GM19452 (cell line): ENCODE results near the gene SNAPC1.
"Not testable (repeated sequence)": the region's sequence is repeated elsewhere in the genome, so short reads cannot be mapped to it uniquely, and the experiment has no call there.

Source experiments
- ATAC-seq: cut with Tn5 transposase; IDR thresholded peaks from one replicate; pipeline ENCODE4 v1.9.1; 2021; ENCODE audit not compliant: unreplicated experiment

SNAPC1 gene

GRCh38 chr14:61749867-61750266, 12.4 kb upstream of the SNAPC1 start:
- ATAC-seq: no peak

DNA sequence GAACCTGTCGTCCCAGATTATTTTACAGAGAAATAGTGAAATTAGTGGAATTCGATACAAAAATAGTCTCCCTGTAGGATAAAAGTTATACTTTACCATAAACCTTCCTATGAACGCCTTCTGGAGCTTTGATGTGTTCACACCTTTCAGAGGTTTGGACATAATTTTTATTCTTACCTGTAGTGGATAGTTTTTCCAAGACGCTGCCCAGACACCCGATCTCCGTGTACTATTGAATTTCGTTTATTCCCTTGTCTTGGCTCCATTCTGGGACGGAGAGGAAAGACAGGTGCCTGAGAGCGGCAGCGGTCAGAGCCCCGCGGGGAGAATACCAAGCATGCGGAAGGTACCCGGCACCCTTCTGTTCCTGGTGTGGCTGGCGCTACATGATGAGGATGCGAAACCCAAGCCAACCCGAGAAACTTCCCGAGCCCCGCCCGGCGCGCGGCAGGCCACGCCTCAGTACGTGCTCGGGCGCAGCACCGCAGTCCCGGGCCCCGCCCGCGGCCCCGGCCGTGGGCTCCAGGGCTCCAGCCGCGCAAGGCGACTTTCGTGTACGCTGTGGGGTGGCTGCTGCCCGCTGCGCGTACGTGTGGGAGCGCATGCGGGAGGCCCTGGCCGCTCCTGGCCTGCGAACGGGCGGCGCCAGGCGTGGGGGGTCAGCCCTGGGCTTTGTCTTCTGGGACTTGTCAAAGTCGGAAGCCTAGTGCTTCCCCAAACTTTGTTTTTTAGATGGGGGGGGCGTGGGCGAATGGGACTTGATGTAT, 11.3 kb upstream of the SNAPC1 start:
- ATAC-seq: peak; percentile 95

DNA sequence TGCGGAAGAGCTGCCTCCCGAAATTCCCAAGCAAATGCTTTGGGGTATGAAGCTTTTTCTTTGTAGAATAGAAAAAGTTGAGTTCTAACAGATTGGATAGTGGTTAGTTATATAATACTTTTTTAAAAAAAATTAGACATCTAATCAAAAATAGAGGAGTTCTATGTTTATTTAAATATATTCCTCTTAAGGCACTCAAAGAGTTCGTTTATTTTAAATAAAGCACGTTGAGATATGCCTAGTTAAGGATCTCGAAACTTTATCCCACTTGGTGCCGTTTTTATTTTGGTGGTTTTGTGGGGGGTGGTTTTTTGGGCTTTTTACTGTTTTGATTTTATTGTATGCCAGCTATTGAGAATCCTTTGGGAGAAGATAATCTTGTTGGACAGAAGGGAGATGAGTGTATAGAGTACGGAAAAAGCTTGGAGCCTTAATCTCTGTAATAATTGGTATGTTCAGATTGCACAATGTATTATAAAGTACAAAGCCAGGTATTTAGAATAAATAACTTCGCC, 10.7 kb upstream of the SNAPC1 start:
- ATAC-seq: no peak

DNA sequence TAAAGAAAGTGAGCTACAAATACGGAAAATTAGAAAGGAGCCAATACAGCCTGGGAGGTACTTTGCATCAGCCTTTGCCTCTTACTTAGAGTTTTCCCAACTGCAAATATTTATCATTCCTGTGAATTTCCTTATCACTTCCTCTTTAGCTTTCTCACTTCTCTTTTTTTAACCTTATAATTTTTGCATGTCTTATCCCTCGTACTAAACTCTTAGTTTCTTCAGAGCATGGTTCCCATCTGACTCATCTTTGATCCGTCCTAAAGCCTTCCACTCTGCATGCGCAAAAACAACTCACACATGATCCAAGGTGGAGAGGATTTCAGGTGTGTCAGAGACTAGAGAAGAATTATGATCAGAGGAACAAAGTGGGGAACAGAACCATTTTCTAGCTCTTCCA, 9.6 kb upstream of the SNAPC1 start:
- ATAC-seq: peak; percentile 42

- no peak for ATAC-seq
Observed at GRCh38 chr14:61753631-61754030, 8.6 kb upstream of the SNAPC1 start.

- ATAC-seq: no peak
Observed at GRCh38 chr14:61754627-61755381, 7.4 kb upstream of the SNAPC1 start.

- ATAC-seq: not testable (repeated sequence)
Observed at GRCh38 chr14:61755382-61755742, 6.9 kb upstream of the SNAPC1 start.

- ATAC-seq: no peak
Observed at GRCh38 chr14:61756135-61756534, 6.1 kb upstream of the SNAPC1 start.

- no peak for ATAC-seq
Observed at GRCh38 chr14:61759878-61760277, 2.3 kb upstream of the SNAPC1 start.

GRCh38 chr14:61761557-61761956, 663 bp upstream of the SNAPC1 start:
- ATAC-seq: no peak

DNA sequence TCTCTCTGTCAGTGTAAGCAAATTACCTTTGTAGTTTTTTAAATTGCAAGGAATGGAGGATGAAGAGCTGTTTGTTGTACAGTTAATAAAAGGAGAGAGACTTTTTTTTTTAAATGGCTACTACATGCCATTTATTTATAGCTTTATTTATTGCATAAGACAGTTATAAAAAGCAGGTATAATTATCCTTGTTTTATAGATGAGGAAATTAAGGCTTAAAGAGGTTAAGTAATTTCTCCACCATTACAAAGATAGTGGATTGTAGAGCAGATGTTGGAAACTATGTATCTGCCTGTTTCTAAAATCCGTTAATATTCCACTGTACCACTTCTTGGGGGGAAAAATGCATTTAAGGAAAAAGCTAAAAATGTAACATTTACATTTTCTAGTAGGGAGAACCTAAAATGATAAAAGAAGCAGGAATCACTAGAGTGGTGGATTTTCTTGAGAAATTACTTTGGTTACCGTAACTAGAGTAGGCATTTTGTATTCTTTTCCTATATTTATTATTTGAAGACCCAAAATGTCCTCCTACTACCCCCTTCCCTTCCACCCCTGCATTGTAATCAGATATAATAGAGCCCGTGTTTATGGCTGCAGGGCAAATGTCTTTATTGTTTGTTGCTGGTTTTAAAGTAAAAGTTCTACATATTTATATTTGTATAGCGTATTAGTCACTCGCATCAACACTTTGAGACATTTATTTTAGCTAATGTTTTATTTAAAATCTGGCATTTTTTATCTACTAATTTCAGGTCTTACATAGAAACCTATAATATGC, 2.3 kb downstream of the SNAPC1 start:
- no peak for ATAC-seq

- no peak for ATAC-seq
Observed at GRCh38 chr14:61765225-61765943, 3.2 kb downstream of the SNAPC1 start.

GRCh38 chr14:61766151-61766550, 3.9 kb downstream of the SNAPC1 start:
- ATAC-seq: no peak

- ATAC-seq: no peak
Observed at GRCh38 chr14:61768240-61768639, 6.0 kb downstream of the SNAPC1 start.

DNA sequence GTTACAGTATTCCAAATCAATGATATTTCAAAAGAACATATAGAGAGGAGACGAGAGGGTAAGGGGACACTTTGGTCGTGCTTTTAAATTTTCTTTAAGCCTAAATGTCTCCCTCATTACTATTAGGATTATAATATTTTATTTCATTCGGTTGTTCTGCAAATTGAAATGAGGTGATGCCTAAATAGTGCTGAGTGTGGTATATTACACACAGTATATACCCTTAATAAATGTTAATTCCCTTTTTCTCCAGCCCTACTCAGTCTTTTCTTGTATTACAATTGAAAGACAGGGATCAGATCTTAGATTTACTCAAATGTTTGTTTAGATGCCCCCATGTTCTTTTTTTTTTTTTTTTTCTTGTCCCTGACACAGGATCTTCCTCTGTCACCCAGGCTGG, 7.7 kb downstream of the SNAPC1 start:
- ATAC-seq: no peak

DNA sequence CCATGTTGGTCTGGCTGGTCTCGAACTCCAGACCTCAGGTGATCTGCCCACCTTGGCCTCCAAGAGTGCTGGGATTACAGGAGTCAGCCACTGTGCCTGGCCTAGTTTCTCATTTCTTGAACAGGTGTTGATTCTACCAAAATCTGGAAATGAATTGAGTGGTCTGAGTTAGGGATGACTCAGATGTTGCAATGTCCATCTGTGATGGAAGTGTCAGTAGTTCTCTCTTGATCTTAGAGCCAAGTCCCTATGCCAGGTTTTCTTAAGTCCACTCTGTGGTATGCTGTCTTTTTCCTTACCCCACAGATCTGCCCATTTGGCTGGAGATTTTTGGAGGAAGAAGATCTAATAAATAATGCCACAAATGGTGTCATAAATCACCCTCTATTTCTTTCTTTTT, 12.6 kb downstream of the SNAPC1 start:
- no peak for ATAC-seq

DNA sequence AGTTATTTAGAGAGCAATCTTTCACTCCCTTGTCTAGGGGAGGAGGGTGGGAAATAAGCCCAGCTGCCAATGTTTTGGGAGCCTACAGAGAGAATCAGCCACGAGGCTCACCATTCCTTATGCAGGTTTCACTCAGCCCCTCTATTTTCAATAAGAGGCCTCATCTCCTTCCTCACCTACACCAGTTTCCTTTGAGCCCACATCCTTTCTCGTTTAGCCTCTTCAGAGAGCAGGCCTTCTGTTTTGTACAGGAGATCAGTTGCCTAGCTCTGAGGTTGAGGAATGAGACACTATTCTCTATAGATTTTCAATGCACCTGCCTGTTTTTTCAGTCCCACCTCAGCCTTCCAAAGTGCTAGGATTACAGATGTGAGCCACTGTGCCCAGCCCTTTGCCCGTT, 17.9 kb downstream of the SNAPC1 start:
- peak; percentile 77 for ATAC-seq

DNA sequence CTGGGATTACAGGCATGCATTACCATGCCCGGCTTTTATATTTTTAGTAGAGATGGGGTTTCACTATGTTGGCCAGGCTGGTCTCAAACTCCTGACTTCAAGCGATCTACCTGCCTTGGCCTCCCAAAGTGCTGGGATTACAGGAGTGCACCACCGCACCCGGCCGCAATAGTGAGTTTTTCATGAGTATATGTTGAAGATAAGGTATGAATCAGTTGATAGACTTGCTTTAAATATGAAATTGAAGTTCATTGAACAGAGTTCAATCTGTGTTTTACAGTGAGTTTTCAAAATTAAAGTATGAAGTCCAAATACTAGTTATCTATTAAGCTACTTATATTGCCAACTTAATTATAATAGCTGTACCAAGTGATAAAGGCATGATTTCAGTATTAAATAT, 35.1 kb downstream of the SNAPC1 start:
- ATAC-seq: no peak

DNA sequence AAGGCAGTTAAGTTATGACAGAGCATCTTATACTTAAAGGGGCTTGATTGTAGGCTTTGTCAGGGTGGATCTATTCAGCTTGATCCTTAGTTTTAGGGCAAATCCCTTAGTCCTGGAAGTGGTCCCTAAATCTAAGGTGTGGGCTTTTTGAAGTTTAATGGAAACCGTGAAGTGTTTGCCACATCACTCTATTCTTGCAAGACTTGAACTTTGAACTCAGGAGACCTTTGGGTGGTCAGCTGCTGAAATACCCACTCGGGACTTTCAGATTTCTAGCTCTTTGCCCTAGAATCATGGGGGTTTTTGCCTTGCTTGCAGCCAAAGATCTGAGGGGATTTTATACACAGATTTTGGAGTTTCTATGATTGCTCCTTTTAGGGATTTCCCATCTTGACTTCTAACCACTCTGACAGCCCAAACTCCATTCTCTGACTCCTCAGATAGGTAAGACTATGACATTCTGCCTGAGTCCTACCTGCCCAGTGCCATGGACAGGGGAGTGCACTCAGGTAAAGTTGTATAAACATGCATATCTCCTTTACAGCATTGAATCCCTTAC, 39.9 kb downstream of the SNAPC1 start:
- ATAC-seq: no peak

DNA sequence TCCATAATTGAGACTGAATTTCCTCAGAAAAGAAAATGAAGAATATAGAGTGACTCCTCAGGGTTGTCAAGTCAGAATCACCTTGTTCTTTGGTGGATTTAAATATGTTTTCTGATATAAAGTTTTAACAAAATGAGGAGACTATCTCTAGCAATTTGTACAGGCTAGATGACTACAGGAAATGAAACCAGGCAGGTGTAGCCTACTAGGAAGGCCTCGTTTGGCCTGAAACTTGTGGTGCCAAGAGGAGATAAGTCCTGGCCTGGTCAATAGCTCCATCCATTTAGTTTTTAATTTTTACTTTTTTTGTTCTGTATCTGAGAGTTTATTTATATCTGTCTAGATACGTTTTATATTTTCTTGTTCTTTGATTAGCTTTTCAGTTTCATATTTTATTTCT, 41.5 kb downstream of the SNAPC1 start:
- ATAC-seq: no peak

- ATAC-seq: no peak
Observed at GRCh38 chr14:61805451-61805850, 43.2 kb downstream of the SNAPC1 start.
